Choroid plexus epithelial cell (primary cell): ENCODE data around the gene PCBP3.
"Not testable (repeated sequence)": the region's sequence is repeated elsewhere in the genome, so short reads cannot be mapped to it uniquely, and the experiment has no call there.

Experiments
- DNase-seq: peaks from one replicate; pipeline ENCODE4 v3.0.0-alpha.2; 2010; ENCODE audit warnings: low read depth
- H3K4me3 ChIP-seq: 2 replicates; pipeline ENCODE4 v1.5.1; 2011; ENCODE audit warnings: low read depth, mild to moderate bottlenecking, control low read depth, low read length, moderate library complexity
- CTCF ChIP-seq: conservative IDR thresholded peaks from 2 replicates; pipeline ENCODE4 v1.5.1; 2011; ENCODE audit warnings: low read depth, mild to moderate bottlenecking, control low read depth, inconsistent platforms, low read length, moderate library complexity

PCBP3 gene

GRCh38 chr21:45642122-45642813, 1.3 kb upstream of the PCBP3 start:
- H3K4me3 ChIP-seq, result peak overlapping the region; percentile 42
- no peak for TF ChIP-seq CTCF
- no peak for DNase-seq

- DNase-seq, result no peak
- no peak for TF ChIP-seq CTCF
- peak overlapping the region; percentile 62 for H3K4me3 ChIP-seq
Measured at GRCh38 chr21:45644041-45644906, 749 bp downstream of the PCBP3 start.

GRCh38 chr21:45651921-45652320, 8.4 kb downstream of the PCBP3 start:
- TF ChIP-seq CTCF, result no peak
- H3K4me3 ChIP-seq, result no peak overlapping the region
- DNase-seq, result no peak

- TF ChIP-seq CTCF, result no peak
- no peak overlapping the region for H3K4me3 ChIP-seq
- peak; percentile 68 for DNase-seq
Measured at GRCh38 chr21:45655124-45655523, 11.6 kb downstream of the PCBP3 start.

GRCh38 chr21:45656114-45656513, 12.6 kb downstream of the PCBP3 start:
- H3K4me3 ChIP-seq, DNase-seq: not testable (repeated sequence)

- H3K4me3 ChIP-seq, DNase-seq: not testable (repeated sequence)
Measured at GRCh38 chr21:45661913-45662622, 18.5 kb downstream of the PCBP3 start.

GRCh38 chr21:45662623-45663245, 19.2 kb downstream of the PCBP3 start:
- not testable (repeated sequence) for H3K4me3 ChIP-seq, DNase-seq

- no peak for TF ChIP-seq CTCF
- DNase-seq, result no peak
- no peak overlapping the region for H3K4me3 ChIP-seq
Measured at GRCh38 chr21:45669382-45669781, 25.9 kb downstream of the PCBP3 start.
